ENCODE results near the gene DNAH6. TPM values are rescaled to one million over a fixed set of nuclear protein-coding genes. Genes with fewer than 3 reads are reported as not detected.
A peak's percentile ranks its signal among the peaks of the same experiment; 100 is the strongest.

Gene DNAH6
- total and polyA plus RNA-seq, 2 of the 8 experiments (the other 6 are each of a cell fraction or from before 2014, with no cell fraction given), result 0.06 to 0.43 TPM

DNA sequence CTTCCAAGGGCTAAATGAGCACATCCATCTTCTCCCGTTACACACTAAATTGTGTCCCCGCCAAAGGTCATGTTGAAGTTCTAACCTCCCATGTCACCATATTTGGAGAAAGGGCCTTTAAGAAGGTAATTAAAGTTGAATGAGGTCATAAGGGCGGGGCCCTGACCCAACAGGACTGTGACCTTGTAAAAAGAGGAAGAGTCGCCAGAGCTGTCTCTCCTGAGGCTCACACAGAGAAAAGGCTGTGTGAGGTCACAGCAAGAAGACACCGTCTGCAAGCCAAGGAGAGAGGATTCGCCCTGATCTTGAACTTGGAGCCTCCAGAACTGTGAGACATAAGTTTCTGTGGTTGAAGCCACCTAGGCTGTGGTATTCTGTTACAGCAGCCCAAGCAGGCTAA lies 340.5 kb downstream of the DNAH6 start:
- Histone ChIP-seq H3K27me3 (replicated peaks in 1 of 4; ENCODE audit: control insufficient read depth in 3 of 4, extremely low read depth in 1 of 4, insufficient read depth in 3 of 4, low read length in 3 of 4) (peaks cover 16 to 36% (median 30%) of the 10 kb centered on the region in 4 experiments), H2BK5ac (ENCODE audit: low read depth, low read length) (peak overlapping the region; percentile 67; the same call in 1 of the 2 replicates), H2BK15ac (ENCODE audit: low read length) (peak overlapping the region; percentile 66; the same call in 1 of the 2 replicates), H3K79me1 (ENCODE audit: low read depth, low read length) (peaks cover 2% of the 10 kb centered on the region), H4K5ac (ENCODE audit: insufficient read length, low read depth, low read length) (no peak overlapping the region), H3K79me2 (ENCODE audit: control insufficient read depth in 1 of 2, insufficient read depth in 2 of 2, low read length in 2 of 2) (no peaks in the 10 kb centered on the region), H3K27ac (ENCODE audit: low read depth, low read length) (no peak overlapping the region), H3K4me2 (ENCODE audit: insufficient read depth in 1 of 2, low read depth in 2 of 2, low read length in 2 of 2) (peak overlapping the region in 1 of 2 experiments; percentile 65; a peak in 1 of 4 replicates), H3K14ac (ENCODE audit: insufficient read length) (no peak overlapping the region), H3K4ac (replicated peaks; ENCODE audit: insufficient read length, low read depth, low read length) (no peak overlapping the region), H2BK20ac (ENCODE audit: low read length) (0 out of 2 replicates have a peak overlapping the region, but pooled peaks have one; percentile 56), H3K4me1 (replicated peaks in 1 of 4; ENCODE audit: control insufficient read depth in 3 of 4, insufficient read depth in 4 of 4, low read length in 3 of 4) (peaks cover 7 to 17% (median 14%) of the 10 kb centered on the region in 4 experiments), H4K8ac (ENCODE audit: extremely low read depth, insufficient read depth, low read length) (no peak overlapping the region), H3K4me3 (ENCODE audit: extremely low read depth in 1 of 4, insufficient read depth in 2 of 4, low read depth in 3 of 4, low read length in 4 of 4) (no peak overlapping the region), H3K18ac (ENCODE audit: extremely low read depth, low read length) (no peak overlapping the region), H4K20me1 (replicated peaks in 1 of 2; ENCODE audit: control insufficient read depth in 1 of 2, insufficient read depth in 2 of 2, low read length in 2 of 2) (peaks cover 0 to 3% of the 10 kb centered on the region in 2 experiments), H3K9me3 (ENCODE audit: insufficient read depth in 2 of 2, low read depth in 1 of 2, low read length in 1 of 2) (no peaks in the 10 kb centered on the region), H3K23ac (ENCODE audit: insufficient read length) (no peak overlapping the region), H2AFZ (ENCODE audit: low read length) (no peak overlapping the region), H3K9ac (replicated peaks in 1 of 4; ENCODE audit: extremely low read depth in 1 of 4, low read depth in 3 of 4, low read length in 3 of 4) (no peak overlapping the region), H3K56ac (replicated peaks; ENCODE audit: insufficient read length, low read depth, low read length) (no peak overlapping the region), H2AK5ac (ENCODE audit: low read depth, low read length) (peak overlapping the region; percentile 92), H3K36me3 (ENCODE audit: control insufficient read depth in 2 of 4, insufficient read depth in 4 of 4, low read length in 3 of 4) (no peaks in the 10 kb centered on the region), H2BK120ac (replicated peaks; ENCODE audit: low read depth, low read length) (no peak overlapping the region), H2BK12ac (ENCODE audit: low read depth, low read length) (peak overlapping the region; percentile 78), H4K91ac (replicated peaks; ENCODE audit: insufficient read length, low read length) (no peak overlapping the region), H3K23me2 (ENCODE audit: low read depth, low read length) (no peaks in the 10 kb centered on the region; the same call in 1 of the 2 replicates)
- 88% methylated on average over 6 of the region's 6 CpGs; no CpG with 5 or more reads in 1 of the 2 experiments for WGBS, 2 experiments (ENCODE audit: extremely low coverage in 1 of 2, insufficient coverage in 1 of 2, insufficient read length in 1 of 2, insufficient replicate concordance in 2 of 2, low coverage in 1 of 2, low lambda C conversion rate in 2 of 2, missing lambda C conversion rate in 1 of 2)
- CTCF ChIA-PET (ENCODE audit: partially characterized antibody), result interaction anchor here (0.6 to 3.6 kb wide), 14 partner anchors 7 to 225 kb away, joined by 3 to 25 read pairs (median 11); partner anchors contain the start of gene TRABD2A
- POLR2A ChIA-PET (ENCODE audit: partially characterized antibody), result interaction anchor here (1.2 kb wide), 1 partner anchor 38 kb away, joined by 4 read pairs; no protein-coding TSS in a partner anchor
- no peak for DNase-seq (ENCODE audit: low read depth in 1 of 2, low spot score in 2 of 2)
- FAIRE-seq, result no peak
- TF ChIP-seq TBP (IDR thresholded peaks at IDR 0.05; ENCODE audit: low read depth, low read length) (no peak), TEAD4 (IDR thresholded peaks at IDR 0.05; ENCODE audit: low read depth, low read length) (no peak), MAFK (IDR thresholded peaks at IDR 0.05; ENCODE audit: low read depth, low read length) (no peak), TCF12 (IDR thresholded peaks at IDR 0.05; ENCODE audit: low read depth, low read length) (no peak), POU5F1 (IDR thresholded peaks at IDR 0.05; ENCODE audit: low read depth, low read length) (no peak), SP1 (IDR thresholded peaks at IDR 0.05; ENCODE audit: low read depth, low read length) (no peak)
- TF ChIP-seq, protein P1, sequence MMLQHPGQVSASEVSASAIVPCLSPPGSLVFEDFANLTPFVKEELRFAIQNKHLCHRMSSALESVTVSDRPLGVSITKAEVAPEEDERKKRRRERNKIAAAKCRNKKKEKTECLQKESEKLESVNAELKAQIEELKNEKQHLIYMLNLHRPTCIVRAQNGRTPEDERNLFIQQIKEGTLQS (IDR thresholded peaks at IDR 0.05; ENCODE audit: insufficient read depth, low read depth, low read length), result no peak
